Astrocyte (in vitro differentiated cells and primary cell): ENCODE data around the gene RANBP10. TPM values are rescaled to one million over a fixed set of nuclear protein-coding genes. Genes with fewer than 3 reads are reported as not detected.

ENCODE experiments used
- DNase-seq: peaks from one replicate; pipeline ENCODE4 v3.0.0-alpha.2; 2010; ENCODE audit warnings: low read depth
- FAIRE-seq: peaks from 2 replicates; lab custom pipeline; 2011; peaks lifted over from hg19 to GRCh38; lab: Jason Lieb, UNC
- H2AFZ ChIP-seq: 2 replicates; pipeline ENCODE4 v1.6.0; 2012; ENCODE audit warnings: low read depth, low read length, inconsistent platforms
- H3K27ac ChIP-seq: 2 replicates; pipeline ENCODE4 v1.5.1; 2011; ENCODE audit warnings: low read depth, low read length, inconsistent platforms
- H3K27me3 ChIP-seq: 2 replicates; pipeline ENCODE4 v1.6.0; 2011; ENCODE audit warnings: low read length, inconsistent platforms; ENCODE audit not compliant: insufficient read depth
- H3K36me3 ChIP-seq: 2 replicates; pipeline ENCODE4 v1.5.1; 2011; ENCODE audit warnings: low read length, inconsistent platforms; ENCODE audit not compliant: insufficient read depth
- H3K4me1 ChIP-seq: 2 replicates; pipeline ENCODE4 v1.5.1; 2011; ENCODE audit warnings: low read length, inconsistent platforms; ENCODE audit not compliant: insufficient read depth
- H3K4me2 ChIP-seq: 2 replicates; pipeline ENCODE4 v1.6.0; 2012; ENCODE audit warnings: low read length, inconsistent platforms
- H3K4me3 ChIP-seq: 2 replicates; pipeline ENCODE4 v1.5.1; 2011; ENCODE audit warnings: low read depth, mild to moderate bottlenecking, low read length, inconsistent platforms; ENCODE audit not compliant: insufficient read depth
- H3K79me2 ChIP-seq: 2 replicates; pipeline ENCODE4 v1.6.0; 2012; ENCODE audit warnings: mild to moderate bottlenecking, low read length, inconsistent platforms; ENCODE audit not compliant: insufficient read depth
- H3K9ac ChIP-seq: 2 replicates; pipeline ENCODE4 v1.6.0; 2012; ENCODE audit warnings: mild to moderate bottlenecking, low read length, inconsistent platforms
- H3K9me3 ChIP-seq: 2 replicates; pipeline ENCODE4 v1.5.1; 2012; ENCODE audit warnings: low read depth, mild to moderate bottlenecking, low read length, inconsistent platforms; ENCODE audit not compliant: insufficient read depth
- H4K20me1 ChIP-seq: 2 replicates; pipeline ENCODE4 v1.6.0; 2012; ENCODE audit warnings: low read length, inconsistent platforms; ENCODE audit not compliant: insufficient read depth
- H3K27ac Mint-ChIP-seq: one replicate; pipeline ENCODE4 v1.8.0; 2021; ENCODE audit warnings: mild to moderate bottlenecking, mixed read lengths; ENCODE audit not compliant: unreplicated experiment
- H3K27me3 Mint-ChIP-seq: one replicate; pipeline ENCODE4 v1.8.0; 2021; ENCODE audit warnings: low read depth, mixed read lengths; ENCODE audit not compliant: unreplicated experiment
- H3K36me3 Mint-ChIP-seq: one replicate; pipeline ENCODE4 v1.8.0; 2021; ENCODE audit warnings: low read depth, mixed read lengths; ENCODE audit not compliant: unreplicated experiment
- H3K4me1 Mint-ChIP-seq: one replicate; pipeline ENCODE4 v1.8.0; 2021; ENCODE audit warnings: low read depth, mixed read lengths; ENCODE audit not compliant: unreplicated experiment
- H3K4me3 Mint-ChIP-seq: one replicate; pipeline ENCODE4 v1.8.0; 2021; ENCODE audit warnings: mild to moderate bottlenecking, moderate library complexity, mixed read lengths; ENCODE audit not compliant: unreplicated experiment
- H3K9me3 Mint-ChIP-seq: one replicate; pipeline ENCODE4 v1.8.0; 2021; ENCODE audit warnings: mild to moderate bottlenecking, mixed read lengths; ENCODE audit not compliant: unreplicated experiment
- EZH2 ChIP-seq: IDR thresholded peaks from 2 replicates; pipeline ENCODE4 v1.6.1; 2012; ENCODE audit warnings: mild to moderate bottlenecking, low read length, inconsistent platforms; ENCODE audit not compliant: insufficient read depth
- total RNA-seq: library from RNA; stranded (reverse); gene quantifications from 2 replicates; pipeline ENCODE4 v1.2.1, GENCODE V29; 2021
- TF ChIP-seq, protein P1 (sequence below): IDR thresholded peaks from 2 replicates; pipeline ENCODE4 v1.5.1; 2011; ENCODE audit warnings: low read depth, mild to moderate bottlenecking, inconsistent platforms, low read length, moderate library complexity; ENCODE audit not compliant: insufficient read depth

RANBP10 gene
- total RNA-seq, 1 donor from 2014 or later, result 14.2 TPM

DNA sequence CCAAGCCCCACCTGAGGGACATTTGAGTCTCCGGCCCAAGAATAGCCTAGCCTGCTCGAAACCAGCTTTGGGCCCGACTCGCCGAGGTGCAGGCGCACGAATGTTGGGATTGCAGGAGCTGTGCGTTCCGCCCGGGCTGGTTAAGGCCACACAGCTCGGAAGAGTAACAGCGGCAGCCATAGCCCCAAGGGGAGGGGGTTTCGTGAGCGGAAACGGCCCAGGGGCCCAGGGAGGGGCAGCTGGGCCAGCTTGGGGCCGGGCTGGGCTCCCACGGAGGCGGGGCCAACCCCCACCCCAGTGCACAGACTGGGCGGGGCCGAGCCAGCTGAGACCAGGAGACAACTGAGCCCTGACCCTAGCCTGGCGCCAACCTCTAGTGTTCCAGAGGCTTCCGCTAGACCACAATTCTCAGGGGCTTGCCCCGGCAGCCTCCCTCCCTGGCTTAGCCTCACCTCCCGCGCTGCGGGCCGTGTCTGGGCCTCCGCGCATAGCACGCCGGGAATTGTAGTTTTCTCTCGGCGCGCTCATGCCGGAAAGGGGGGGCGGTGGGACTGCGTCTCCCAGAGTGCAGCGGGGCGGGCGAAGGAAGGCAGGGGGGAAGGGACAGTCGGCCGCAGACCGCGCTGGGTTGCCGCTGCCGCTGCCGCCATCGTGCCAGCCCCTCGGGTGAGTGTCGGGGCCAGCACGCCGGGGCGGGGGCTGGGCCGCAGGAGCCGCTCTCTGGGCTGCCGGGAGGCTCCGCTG is 40.1 kb upstream of the RANBP10 start, which contains the start of gene NUTF2:
Gene NUTF2 (plus strand): TSS at position 614 of the 744 bp plus-strand sequence. CDS start 18,198 bp downstream, outside the sequence.
- peaks cover 47% of the 10 kb centered on the region for H4K20me1 ChIP-seq
- peaks cover 42% of the 10 kb centered on the region for H3K4me1 ChIP-seq
- no peaks in the 10 kb centered on the region for H3K27me3 Mint-ChIP-seq
- peak within 1 kb of the TSS; percentile 97 for H3K27ac Mint-ChIP-seq
- H3K9ac ChIP-seq, result peak within 1 kb of the TSS; percentile 99
- no peaks in the 10 kb centered on the region for H3K27me3 ChIP-seq
- H3K27ac ChIP-seq, result peak within 1 kb of the TSS; percentile 92
- TF ChIP-seq, protein P1, sequence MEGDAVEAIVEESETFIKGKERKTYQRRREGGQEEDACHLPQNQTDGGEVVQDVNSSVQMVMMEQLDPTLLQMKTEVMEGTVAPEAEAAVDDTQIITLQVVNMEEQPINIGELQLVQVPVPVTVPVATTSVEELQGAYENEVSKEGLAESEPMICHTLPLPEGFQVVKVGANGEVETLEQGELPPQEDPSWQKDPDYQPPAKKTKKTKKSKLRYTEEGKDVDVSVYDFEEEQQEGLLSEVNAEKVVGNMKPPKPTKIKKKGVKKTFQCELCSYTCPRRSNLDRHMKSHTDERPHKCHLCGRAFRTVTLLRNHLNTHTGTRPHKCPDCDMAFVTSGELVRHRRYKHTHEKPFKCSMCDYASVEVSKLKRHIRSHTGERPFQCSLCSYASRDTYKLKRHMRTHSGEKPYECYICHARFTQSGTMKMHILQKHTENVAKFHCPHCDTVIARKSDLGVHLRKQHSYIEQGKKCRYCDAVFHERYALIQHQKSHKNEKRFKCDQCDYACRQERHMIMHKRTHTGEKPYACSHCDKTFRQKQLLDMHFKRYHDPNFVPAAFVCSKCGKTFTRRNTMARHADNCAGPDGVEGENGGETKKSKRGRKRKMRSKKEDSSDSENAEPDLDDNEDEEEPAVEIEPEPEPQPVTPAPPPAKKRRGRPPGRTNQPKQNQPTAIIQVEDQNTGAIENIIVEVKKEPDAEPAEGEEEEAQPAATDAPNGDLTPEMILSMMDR, result no peak
- TF ChIP-seq EZH2, result no peak
- peaks cover 6% of the 10 kb centered on the region for H3K36me3 Mint-ChIP-seq
- FAIRE-seq (no peak), DNase-seq (peak; percentile 74)
- peaks cover 89% of the 10 kb centered on the region for H3K79me2 ChIP-seq
- H3K4me3 Mint-ChIP-seq, result peak within 1 kb of the TSS; percentile 92
- peak within 1 kb of the TSS; percentile 97 for H2AFZ ChIP-seq
- peaks cover 3% of the 10 kb centered on the region for H3K36me3 ChIP-seq
- H3K9me3 Mint-ChIP-seq, result no peaks in the 10 kb centered on the region
- peak within 1 kb of the TSS; percentile 96 for H3K4me2 ChIP-seq
- H3K4me3 ChIP-seq, result peak within 1 kb of the TSS; percentile 90
- peaks cover 29% of the 10 kb centered on the region for H3K4me1 Mint-ChIP-seq
- H3K9me3 ChIP-seq, result no peaks in the 10 kb centered on the region

DNA sequence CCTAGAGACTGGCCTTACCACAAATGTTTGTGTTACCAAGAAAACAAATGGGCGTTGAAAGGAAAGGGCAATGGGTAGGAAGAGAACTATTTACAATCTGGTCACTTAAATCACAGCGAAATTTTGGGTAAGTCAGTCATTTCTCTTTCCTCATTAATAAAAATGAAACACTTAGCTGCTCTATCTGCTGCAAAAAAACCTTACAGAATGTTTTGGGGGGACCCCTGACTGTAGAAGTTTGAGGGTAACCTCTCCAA is 39.6 kb upstream of the RANBP10 start:
- Mint-ChIP-seq H3K27me3 (no peaks in the 10 kb centered on the region), H3K4me1 (peaks cover 30% of the 10 kb centered on the region), H3K36me3 (peaks cover 6% of the 10 kb centered on the region), H3K4me3 (peak overlapping the region; percentile 92), H3K27ac (peak overlapping the region; percentile 97), H3K9me3 (no peaks in the 10 kb centered on the region)
- H2AFZ ChIP-seq, result peak overlapping the region; percentile 97
- FAIRE-seq (no peak), DNase-seq (no peak)
- H3K9ac ChIP-seq, result peak overlapping the region; percentile 99
- H3K4me2 ChIP-seq, result peak overlapping the region; percentile 96
- H4K20me1 ChIP-seq, result peaks cover 45% of the 10 kb centered on the region
- TF ChIP-seq, protein P1, result no peak
- TF ChIP-seq EZH2, result no peak
- no peaks in the 10 kb centered on the region for H3K9me3 ChIP-seq
- H3K4me1 ChIP-seq, result peaks cover 45% of the 10 kb centered on the region
- peak overlapping the region; percentile 92 for H3K27ac ChIP-seq
- peaks cover 3% of the 10 kb centered on the region for H3K36me3 ChIP-seq
- H3K4me3 ChIP-seq, result peak overlapping the region; percentile 90
- peaks cover 84% of the 10 kb centered on the region for H3K79me2 ChIP-seq
- no peaks in the 10 kb centered on the region for H3K27me3 ChIP-seq
